GM23248 (cell line): Measurements from ENCODE around the gene CASZ1.
A peak's percentile ranks its signal among the peaks of the same experiment; 100 is the strongest.

ENCODE experiments used
- EZH2 ChIP-seq: fragments of 200-600 bp; sonication (generic); IDR thresholded peaks from 2 replicates; pipeline ENCODE4 v1.6.1; 2018; ENCODE audit warnings: antibody characterized with exemption, mild to moderate bottlenecking; ENCODE audit not compliant: insufficient read depth, poor library complexity, severe bottlenecking
- EZH2phosphoT487 ChIP-seq: fragments of 200-600 bp; sonication (generic); IDR thresholded peaks from 2 replicates; pipeline ENCODE4 v1.6.1; 2018; ENCODE audit warnings: antibody characterized with exemption, moderate library complexity, mild to moderate bottlenecking, low read depth; ENCODE audit not compliant: insufficient read depth

DNA sequence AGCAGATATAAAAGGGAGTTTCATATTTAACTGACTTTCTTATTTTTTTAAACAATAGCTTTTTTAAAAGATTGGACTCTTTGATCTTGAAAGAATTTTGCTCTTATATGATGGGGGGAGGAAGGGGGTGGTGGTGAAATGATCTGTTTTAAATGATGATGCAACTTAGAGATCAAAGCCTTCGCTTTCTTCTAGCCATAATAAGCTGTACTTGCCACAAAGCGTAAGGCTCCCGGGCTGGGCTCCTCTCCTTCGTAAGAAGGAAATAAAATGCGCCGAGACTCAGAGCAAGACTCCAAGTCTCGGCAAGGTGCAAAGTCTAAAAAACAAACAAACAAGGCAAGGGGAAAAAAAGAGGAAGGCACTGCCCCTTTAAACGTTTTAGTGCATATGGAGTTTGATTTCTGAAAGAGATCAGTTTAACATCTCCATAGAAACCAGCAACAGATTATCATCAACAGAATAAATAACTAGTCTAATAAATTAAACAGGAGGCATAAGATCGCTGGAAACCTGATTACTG is 3.3 kb downstream of the CASZ1 start:
- TF ChIP-seq EZH2phosphoT487: no peak
- TF ChIP-seq EZH2: peak; percentile 68
